ENCODE data around the gene TAF13. TPM values are rescaled to one million over a fixed set of nuclear protein-coding genes. Genes with fewer than 3 reads are reported as not detected.

The TAF13 gene
- total and polyA plus RNA-seq, 9 of the 15 experiments (the other 6 are each of a cell fraction or from before 2014, with no cell fraction given): 14.9 to 77.2 (median 38.7) TPM

GRCh38 chr1:109027841-109028240 lies 48.0 kb downstream of the TAF13 start:
- no peak for DNase-seq (ENCODE audit: extremely low read depth in 1 of 4, low spot score in 3 of 4)
- no peaks in the 10 kb centered on the region for H3K27me3 ChIP-seq (ENCODE audit: control insufficient read depth in 2 of 2, insufficient read depth in 2 of 2, low read length in 2 of 2)
- BruUV-seq (replicated peaks): no TSS peak
- no peak for FAIRE-seq
- intact Hi-C loops (cut with micrococcal nuclease): loop anchor here (5.0 kb wide), 1 partner anchor 74 kb away; no protein-coding TSS in a partner anchor
- H3K4me3 ChIP-seq: no peak overlapping the region
- no peak overlapping the region for H3K9ac ChIP-seq (ENCODE audit: insufficient read depth in 1 of 2, low read depth in 2 of 2, low read length in 2 of 2)
- H3K9me3 ChIP-seq (replicated peaks; ENCODE audit: control insufficient read depth, insufficient read depth, low read depth, low read length): no peaks in the 10 kb centered on the region
- no peak overlapping the region for H2AFZ ChIP-seq (ENCODE audit: low read depth, low read length)
- ChIA-PET POLR2A (interaction anchor here (0.6 to 1.9 kb wide), 7 partner anchors 9 to 269 kb away, joined by 3 to 5 read pairs (median 4); partner anchors contain the start of gene WDR47), CTCF (ENCODE audit: low intra/inter-chr PET ratio) (no interaction called here)
- TF ChIP-seq STAG1 (CRISPR knock-in tag; IDR thresholded peaks at IDR 0.05; ENCODE audit: borderline replicate concordance) (no peak), CTCF (IDR thresholded peaks at IDR 0.05 in 2 of 3, conservative IDR thresholded peaks at IDR 0.05 in 1 of 3; ENCODE audit: insufficient read depth in 2 of 3, low read depth in 1 of 3, low read length in 3 of 3) (peak in 1 of 3 experiments; percentile 39; a peak in 3 of 6 replicates)
- peak; percentile 20; the same call in 1 of the 3 replicates for ATAC-seq
- H3K9me1 ChIP-seq (ENCODE audit: control insufficient read depth, insufficient read depth, low read length): no peaks in the 10 kb centered on the region
- no peak overlapping the region for H3K4me2 ChIP-seq (ENCODE audit: insufficient read depth, low read length)
- no peaks in the 10 kb centered on the region for H4K20me1 ChIP-seq (replicated peaks; ENCODE audit: control insufficient read depth, insufficient read depth, low read length)
- in situ Hi-C loops (cut with MboI): no loop called here
- no peak overlapping the region for H3K27ac ChIP-seq (ENCODE audit: extremely low read depth, low read depth, low read length)
- no peaks in the 10 kb centered on the region; the same call in 2 of the 3 replicates for H3K79me2 ChIP-seq (ENCODE audit: control insufficient read depth, insufficient read depth, low read length)
- H3K36me3 ChIP-seq (ENCODE audit: control insufficient read depth, insufficient read depth, low read length): no peaks in the 10 kb centered on the region; the same call in 2 of the 3 replicates
- H3K4me1 ChIP-seq (replicated peaks in 1 of 2; ENCODE audit: control insufficient read depth in 2 of 2, insufficient read depth in 2 of 2, low read length in 2 of 2): no peaks in the 10 kb centered on the region; a peak in 1 of 5 replicates

- Histone ChIP-seq H3K9ac (ENCODE audit: insufficient read depth in 1 of 2, low read depth in 2 of 2, low read length in 2 of 2) (no peak overlapping the region), H3K9me1 (ENCODE audit: control insufficient read depth, insufficient read depth, low read length) (no peaks in the 10 kb centered on the region), H3K36me3 (ENCODE audit: control insufficient read depth, insufficient read depth, low read length) (no peaks in the 10 kb centered on the region; the same call in 1 of the 3 replicates), H3K79me2 (ENCODE audit: control insufficient read depth, insufficient read depth, low read length) (no peaks in the 10 kb centered on the region; the same call in 2 of the 3 replicates), H3K27ac (ENCODE audit: extremely low read depth, low read depth, low read length) (0 out of 3 replicates have a peak overlapping the region, but pooled peaks have one; percentile 3), H3K4me1 (replicated peaks in 1 of 2; ENCODE audit: control insufficient read depth in 2 of 2, insufficient read depth in 2 of 2, low read length in 2 of 2) (no peaks in the 10 kb centered on the region; a peak in 1 of 5 replicates), H3K9me3 (replicated peaks; ENCODE audit: control insufficient read depth, insufficient read depth, low read depth, low read length) (no peaks in the 10 kb centered on the region), H3K4me2 (ENCODE audit: insufficient read depth, low read length) (no peak overlapping the region), H3K4me3 (no peak overlapping the region), H4K20me1 (replicated peaks; ENCODE audit: control insufficient read depth, insufficient read depth, low read length) (no peaks in the 10 kb centered on the region), H2AFZ (ENCODE audit: low read depth, low read length) (no peak overlapping the region), H3K27me3 (ENCODE audit: control insufficient read depth in 2 of 2, insufficient read depth in 2 of 2, low read length in 2 of 2) (no peaks in the 10 kb centered on the region)
- CTCF ChIA-PET (ENCODE audit: low intra/inter-chr PET ratio): no interaction called here
- peak; percentile 64 for ATAC-seq
- in situ Hi-C loops (cut with MboI) (no loop called here), intact Hi-C loops (cut with micrococcal nuclease) (loop anchor here (5.0 kb wide), 1 partner anchor 77 kb away; no protein-coding TSS in a partner anchor)
- 44% methylated on average over 5 of the region's 6 CpGs for WGBS (ENCODE audit: insufficient coverage, low coverage, missing lambda C conversion rate)
- POLR2A ChIA-PET: interaction anchor here (1.2 to 1.4 kb wide), 2 partner anchors 9 to 20 kb away, joined by 3 to 4 read pairs; no protein-coding TSS in a partner anchor
- DNase-seq (ENCODE audit: extremely low read depth in 1 of 4, low spot score in 3 of 4): peak in 2 of 4 experiments; percentile 9 to 37
- BruUV-seq (replicated peaks): no TSS peak
- FAIRE-seq: no peak
- TF ChIP-seq TEAD4 (IDR thresholded peaks at IDR 0.05; ENCODE audit: low read length) (peak; percentile 28; the same call in 1 of the 2 replicates), TEAD4 (CRISPR knock-in tag; IDR thresholded peaks at IDR 0.05; ENCODE audit: borderline replicate concordance) (no peak), HDAC1 (IDR thresholded peaks at IDR 0.05) (0 out of 4 replicates have a peak, but pooled peaks of 1 of the 2 experiments have one; percentile 16), BRF1 (IDR thresholded peaks at IDR 0.05; ENCODE audit: borderline replicate concordance, extremely low read depth, insufficient read length) (no peak), CBFA2T3 (IDR thresholded peaks at IDR 0.05) (peak; percentile 59; the same call in 1 of the 2 replicates), EHMT2 (IDR thresholded peaks at IDR 0.05) (no peak), ZBTB33 (CRISPR knock-in tag; IDR thresholded peaks at IDR 0.05) (0 out of 2 replicates have a peak, but pooled peaks have one; percentile 5), ETV1 (tag; conservative IDR thresholded peaks at IDR 0.05; ENCODE audit: low read depth) (peak; percentile 59), ARID1B (IDR thresholded peaks at IDR 0.05) (peak; percentile 36; the same call in 1 of the 2 replicates), ZNF707 (CRISPR knock-in tag; conservative IDR thresholded peaks at IDR 0.05) (no peak)
Observed at GRCh38 chr1:109025694-109026093, 50.1 kb downstream of the TAF13 start.
